HepG2 (cell line): ENCODE results near the gene TIMM44. TPM values are rescaled to one million over a fixed set of nuclear protein-coding genes. Genes with fewer than 3 reads are reported as not detected.

ENCODE experiments used
- ESRRA ChIP-seq: sonication (generic); formaldehyde crosslinking; IDR thresholded peaks from 2 replicates; pipeline ENCODE4 v1.5.1; 2020; ENCODE audit warnings: mild to moderate bottlenecking, low read depth, missing genetic modification reagents
- ETV6 ChIP-seq: sonication (generic); formaldehyde crosslinking; conservative IDR thresholded peaks from 2 replicates; pipeline ENCODE4 v1.4.0; 2020; ENCODE audit warnings: missing genetic modification reagents
- HES4 ChIP-seq: sonication (generic); formaldehyde crosslinking; IDR thresholded peaks from 2 replicates; pipeline ENCODE4 v1.9.0; 2021; ENCODE audit warnings: mild to moderate bottlenecking, missing genetic modification reagents, borderline replicate concordance
- HOXA7 ChIP-seq: sonication (generic); formaldehyde crosslinking; IDR thresholded peaks from 2 replicates; pipeline ENCODE4 v1.8.1; 2022; ENCODE audit warnings: mild to moderate bottlenecking, missing genetic modification reagents, moderate library complexity
- MEIS2 ChIP-seq: sonication (generic); formaldehyde crosslinking; IDR thresholded peaks from 2 replicates; pipeline ENCODE4 v1.9.0; 2021; ENCODE audit warnings: mild to moderate bottlenecking, missing genetic modification reagents
- MTA1 ChIP-seq: sonication (generic); formaldehyde crosslinking; IDR thresholded peaks from 2 replicates; pipeline ENCODE4 v1.4.0; 2020; ENCODE audit warnings: missing genetic modification reagents, mild to moderate bottlenecking, borderline replicate concordance
- NFKBIZ ChIP-seq: IDR thresholded peaks from 2 replicates; pipeline ENCODE4 v1.6.1; 2018; ENCODE audit warnings: missing genetic modification reagents, missing compliant biosample characterization
- PCBP2 ChIP-seq: fragments of 200-400 bp; formaldehyde crosslinking; optimal IDR thresholded peaks from 2 replicates; pipeline ENCODE3; 2018; ENCODE audit warnings: low read length, low read depth; ENCODE audit not compliant: poor library complexity, severe bottlenecking
- SRF ChIP-seq: IDR thresholded peaks from 2 replicates; pipeline ENCODE4 v1.6.1; 2011; ENCODE audit warnings: mild to moderate bottlenecking, low read depth, low read length, moderate library complexity
- ZKSCAN5 ChIP-seq: sonication (generic); formaldehyde crosslinking; IDR thresholded peaks from 2 replicates; pipeline ENCODE4 v1.5.1; 2020; ENCODE audit warnings: mild to moderate bottlenecking, missing genetic modification reagents
- ZNF432 ChIP-seq: sonication (generic); formaldehyde crosslinking; IDR thresholded peaks from 2 replicates; pipeline ENCODE4 v1.5.0; 2020; ENCODE audit warnings: missing genetic modification reagents, mild to moderate bottlenecking, borderline replicate concordance
- ZNF619 ChIP-seq: sonication (generic); formaldehyde crosslinking; IDR thresholded peaks from 2 replicates; pipeline ENCODE4 v1.4.0; 2020; ENCODE audit warnings: mild to moderate bottlenecking, missing genetic modification reagents
- polyA plus RNA-seq, 8 experiments: library from polyadenylated mRNA; depleted of rRNA in 3 of 8; stranded (reverse) in 7 of 8; unstranded in 1 of 8; fragments of >200 nt; fragmentation: Illumina TruSeq in 4 of 8; extraction: Trizol in 4 of 8; gene quantifications; 2 replicates each; pipeline versions ENCODE4 v1.2.1 to v1.2.3, GENCODE V29; 2011 to 2016; ENCODE audit warnings: low read depth in 4 of 8, missing spikeins in 1 of 8, mixed read lengths in 1 of 8; ENCODE audit not compliant: insufficient read depth in 1 of 8
- total RNA-seq, 5 experiments: library from RNA; depleted of rRNA; stranded (reverse); fragments of >200 nt; fragmentation: Illumina TruSeq; extraction: Trizol; gene quantifications; 2 replicates each; pipeline ENCODE4 v1.2.3, GENCODE V29; 2016; ENCODE audit warnings: low read depth in 1 of 5
- TF ChIP-seq, protein P1 (sequence below): sonication (generic); formaldehyde crosslinking; IDR thresholded peaks from 2 replicates; pipeline ENCODE4 v1.8.0; 2022; ENCODE audit warnings: low read depth, missing genetic modification reagents
- TF ChIP-seq, protein P2 (sequence below): sonication (generic); formaldehyde crosslinking; IDR thresholded peaks from 2 replicates; pipeline ENCODE4 v1.5.0; 2020; ENCODE audit warnings: missing genetic modification reagents
- TF ChIP-seq, protein P3 (sequence below): IDR thresholded peaks from 2 replicates; pipeline ENCODE4 v1.6.1; 2016; ENCODE audit warnings: mild to moderate bottlenecking
- TF ChIP-seq, protein P4 (sequence below): sonication (generic); formaldehyde crosslinking; IDR thresholded peaks from 2 replicates; pipeline ENCODE4 v1.4.0; 2020; ENCODE audit warnings: missing genetic modification reagents, borderline replicate concordance
- TF ChIP-seq, protein P5 (sequence below): sonication (generic); formaldehyde crosslinking; IDR thresholded peaks from 2 replicates; pipeline ENCODE4 v1.4.0; 2020; ENCODE audit warnings: mild to moderate bottlenecking, low read depth, missing genetic modification reagents

TIMM44 gene
- total and polyA plus RNA-seq, 2 of the 13 experiments (the other 11 are each of a cell fraction or from before 2014, with no cell fraction given): 42.9 to 72.6 TPM

DNA sequence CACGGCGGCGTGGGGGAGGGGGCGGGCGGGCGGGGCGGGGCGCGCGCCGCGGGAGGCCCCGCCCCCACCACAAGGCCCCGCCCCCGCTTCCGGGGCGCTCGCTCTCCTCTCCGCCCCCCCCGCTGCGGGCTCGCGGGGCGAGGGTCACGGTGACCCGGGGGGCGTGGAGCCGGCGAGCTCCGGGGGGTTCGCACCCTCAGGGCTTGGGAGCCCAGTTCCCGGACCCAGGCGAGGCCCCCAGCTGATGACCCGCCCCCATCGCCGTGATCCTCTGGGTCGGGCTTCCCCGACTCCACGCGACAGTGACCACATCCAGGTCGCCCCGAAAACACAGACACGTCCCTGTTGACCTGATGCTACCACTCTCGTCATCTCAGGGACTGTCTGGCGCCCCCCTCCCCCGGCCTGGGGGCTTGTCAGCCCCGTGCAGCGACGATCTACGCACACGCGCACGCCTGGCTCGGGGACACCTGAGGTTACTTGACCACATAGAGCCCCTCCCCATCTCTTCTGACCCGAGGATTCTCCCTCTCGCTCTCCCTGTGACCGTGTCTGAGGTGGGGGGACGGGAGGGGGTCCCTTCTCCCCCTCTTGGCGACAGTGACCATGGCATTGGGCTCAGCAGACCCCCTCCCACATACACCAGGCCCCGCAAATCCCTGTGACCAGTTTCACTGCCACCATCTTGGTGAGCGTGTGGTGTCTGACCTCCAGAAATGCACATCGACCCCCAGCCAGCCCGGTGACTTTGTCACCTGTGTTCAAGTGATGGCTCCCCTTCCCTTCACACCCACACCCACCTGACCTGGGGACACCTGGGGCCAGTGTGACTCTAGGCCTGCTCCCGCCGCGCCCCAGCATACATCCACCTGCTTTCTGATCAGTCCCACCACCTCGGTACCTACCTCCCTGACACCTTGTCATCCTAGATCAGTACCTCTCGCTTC, 39.1 kb downstream of the TIMM44 start (continued):
- TF ChIP-seq PCBP2 (no peak), MEIS2 (0 out of 2 replicates have a peak, but pooled peaks have one; percentile 13), NFKBIZ (CRISPR knock-in tag) (no peak), ZNF432 (no peak), MTA1 (0 out of 2 replicates have a peak, but pooled peaks have one; percentile 27), HES4 (CRISPR knock-in tag) (0 out of 2 replicates have a peak, but pooled peaks have one; percentile 13), ZKSCAN5 (CRISPR knock-in tag) (no peak), ZNF619 (CRISPR knock-in tag) (no peak), SRF (no peak), HOXA7 (CRISPR knock-in tag) (no peak), ETV6 (CRISPR knock-in tag) (no peak), ESRRA (CRISPR knock-in tag) (peak; percentile 56; the same call in 1 of the 2 replicates)
- TF ChIP-seq, protein P1, sequence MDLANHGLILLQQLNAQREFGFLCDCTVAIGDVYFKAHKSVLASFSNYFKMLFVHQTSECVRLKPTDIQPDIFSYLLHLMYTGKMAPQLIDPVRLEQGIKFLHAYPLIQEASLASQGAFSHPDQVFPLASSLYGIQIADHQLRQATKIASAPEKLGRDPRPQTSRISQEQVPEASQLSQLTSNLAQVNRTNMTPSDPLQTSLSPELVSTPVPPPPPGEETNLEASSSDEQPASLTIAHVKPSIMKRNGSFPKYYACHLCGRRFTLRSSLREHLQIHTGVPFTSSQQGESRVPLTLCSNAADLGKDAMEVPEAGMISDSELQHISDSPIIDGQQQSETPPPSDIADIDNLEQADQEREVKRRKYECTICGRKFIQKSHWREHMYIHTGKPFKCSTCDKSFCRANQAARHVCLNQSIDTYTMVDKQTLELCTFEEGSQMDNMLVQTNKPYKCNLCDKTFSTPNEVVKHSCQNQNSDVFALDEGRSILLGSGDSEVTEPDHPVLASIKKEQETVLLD (CRISPR knock-in tag): no peak
- TF ChIP-seq, protein P2, sequence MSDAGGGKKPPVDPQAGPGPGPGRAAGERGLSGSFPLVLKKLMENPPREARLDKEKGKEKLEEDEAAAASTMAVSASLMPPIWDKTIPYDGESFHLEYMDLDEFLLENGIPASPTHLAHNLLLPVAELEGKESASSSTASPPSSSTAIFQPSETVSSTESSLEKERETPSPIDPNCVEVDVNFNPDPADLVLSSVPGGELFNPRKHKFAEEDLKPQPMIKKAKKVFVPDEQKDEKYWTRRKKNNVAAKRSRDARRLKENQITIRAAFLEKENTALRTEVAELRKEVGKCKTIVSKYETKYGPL (CRISPR knock-in tag): no peak
- TF ChIP-seq, protein P3, sequence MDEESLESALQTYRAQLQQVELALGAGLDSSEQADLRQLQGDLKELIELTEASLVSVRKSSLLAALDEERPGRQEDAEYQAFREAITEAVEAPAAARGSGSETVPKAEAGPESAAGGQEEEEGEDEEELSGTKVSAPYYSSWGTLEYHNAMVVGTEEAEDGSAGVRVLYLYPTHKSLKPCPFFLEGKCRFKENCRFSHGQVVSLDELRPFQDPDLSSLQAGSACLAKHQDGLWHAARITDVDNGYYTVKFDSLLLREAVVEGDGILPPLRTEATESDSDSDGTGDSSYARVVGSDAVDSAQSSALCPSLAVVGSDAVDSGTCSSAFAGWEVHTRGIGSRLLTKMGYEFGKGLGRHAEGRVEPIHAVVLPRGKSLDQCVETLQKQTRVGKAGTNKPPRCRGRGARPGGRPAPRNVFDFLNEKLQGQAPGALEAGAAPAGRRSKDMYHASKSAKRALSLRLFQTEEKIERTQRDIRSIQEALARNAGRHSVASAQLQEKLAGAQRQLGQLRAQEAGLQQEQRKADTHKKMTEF (CRISPR knock-in tag): 0 out of 2 replicates have a peak, but pooled peaks have one; percentile 13
- TF ChIP-seq, protein P4, sequence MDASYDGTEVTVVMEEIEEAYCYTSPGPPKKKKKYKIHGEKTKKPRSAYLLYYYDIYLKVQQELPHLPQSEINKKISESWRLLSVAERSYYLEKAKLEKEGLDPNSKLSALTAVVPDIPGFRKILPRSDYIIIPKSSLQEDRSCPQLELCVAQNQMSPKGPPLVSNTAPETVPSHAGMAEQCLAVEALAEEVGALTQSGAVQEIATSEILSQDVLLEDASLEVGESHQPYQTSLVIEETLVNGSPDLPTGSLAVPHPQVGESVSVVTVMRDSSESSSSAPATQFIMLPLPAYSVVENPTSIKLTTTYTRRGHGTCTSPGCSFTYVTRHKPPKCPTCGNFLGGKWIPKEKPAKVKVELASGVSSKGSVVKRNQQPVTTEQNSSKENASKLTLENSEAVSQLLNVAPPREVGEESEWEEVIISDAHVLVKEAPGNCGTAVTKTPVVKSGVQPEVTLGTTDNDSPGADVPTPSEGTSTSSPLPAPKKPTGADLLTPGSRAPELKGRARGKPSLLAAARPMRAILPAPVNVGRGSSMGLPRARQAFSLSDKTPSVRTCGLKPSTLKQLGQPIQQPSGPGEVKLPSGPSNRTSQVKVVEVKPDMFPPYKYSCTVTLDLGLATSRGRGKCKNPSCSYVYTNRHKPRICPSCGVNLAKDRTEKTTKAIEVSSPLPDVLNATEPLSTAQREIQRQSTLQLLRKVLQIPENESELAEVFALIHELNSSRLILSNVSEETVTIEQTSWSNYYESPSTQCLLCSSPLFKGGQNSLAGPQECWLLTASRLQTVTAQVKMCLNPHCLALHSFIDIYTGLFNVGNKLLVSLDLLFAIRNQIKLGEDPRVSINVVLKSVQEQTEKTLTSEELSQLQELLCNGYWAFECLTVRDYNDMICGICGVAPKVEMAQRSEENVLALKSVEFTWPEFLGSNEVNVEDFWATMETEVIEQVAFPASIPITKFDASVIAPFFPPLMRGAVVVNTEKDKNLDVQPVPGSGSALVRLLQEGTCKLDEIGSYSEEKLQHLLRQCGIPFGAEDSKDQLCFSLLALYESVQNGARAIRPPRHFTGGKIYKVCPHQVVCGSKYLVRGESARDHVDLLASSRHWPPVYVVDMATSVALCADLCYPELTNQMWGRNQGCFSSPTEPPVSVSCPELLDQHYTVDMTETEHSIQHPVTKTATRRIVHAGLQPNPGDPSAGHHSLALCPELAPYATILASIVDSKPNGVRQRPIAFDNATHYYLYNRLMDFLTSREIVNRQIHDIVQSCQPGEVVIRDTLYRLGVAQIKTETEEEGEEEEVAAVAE: 0 out of 2 replicates have a peak, but pooled peaks have one; percentile 3
- TF ChIP-seq, protein P5, sequence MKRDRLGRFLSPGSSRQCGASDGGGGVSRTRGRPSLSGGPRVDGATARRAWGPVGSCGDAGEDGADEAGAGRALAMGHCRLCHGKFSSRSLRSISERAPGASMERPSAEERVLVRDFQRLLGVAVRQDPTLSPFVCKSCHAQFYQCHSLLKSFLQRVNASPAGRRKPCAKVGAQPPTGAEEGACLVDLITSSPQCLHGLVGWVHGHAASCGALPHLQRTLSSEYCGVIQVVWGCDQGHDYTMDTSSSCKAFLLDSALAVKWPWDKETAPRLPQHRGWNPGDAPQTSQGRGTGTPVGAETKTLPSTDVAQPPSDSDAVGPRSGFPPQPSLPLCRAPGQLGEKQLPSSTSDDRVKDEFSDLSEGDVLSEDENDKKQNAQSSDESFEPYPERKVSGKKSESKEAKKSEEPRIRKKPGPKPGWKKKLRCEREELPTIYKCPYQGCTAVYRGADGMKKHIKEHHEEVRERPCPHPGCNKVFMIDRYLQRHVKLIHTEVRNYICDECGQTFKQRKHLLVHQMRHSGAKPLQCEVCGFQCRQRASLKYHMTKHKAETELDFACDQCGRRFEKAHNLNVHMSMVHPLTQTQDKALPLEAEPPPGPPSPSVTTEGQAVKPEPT: no peak
